Gastroesophageal sphincter (tissue), 4 donors: ENCODE data around the gene FLT3. TPM values are rescaled to one million over a fixed set of nuclear protein-coding genes. Genes with fewer than 3 reads are reported as not detected.

Experiments used
- ATAC-seq: fragments of 150-250 bp; one replicate; pipeline ENCODE4 v1.9.1; 2016; ENCODE audit warnings: mild to moderate bottlenecking, moderate library complexity
- H3K27ac ChIP-seq, 4 donors: fragments of 200-600 bp; sonication (generic) in 3 of 4; 1 replicate in 3 of 4; 2 replicates in 1 of 4; pipeline ENCODE4 v1.5.1; 2016 to 2019
- H3K27me3 ChIP-seq: fragments of 200-600 bp; sonication (generic); one replicate; pipeline ENCODE4 v1.5.1; 2019
- H3K36me3 ChIP-seq, 2 donors: fragments of 200-600 bp; sonication (generic); one replicate each; pipeline ENCODE4 v1.5.1; 2019; ENCODE audit warnings: control low read depth in 1 of 2
- H3K4me1 ChIP-seq, 3 donors: fragments of 200-600 bp; sonication (generic); 1 replicate in 2 of 3; 2 replicates in 1 of 3; pipeline ENCODE4 v1.5.1; 2016 to 2019; ENCODE audit warnings: control low read depth in 2 of 3
- H3K4me3 ChIP-seq, 2 donors: fragments of 200-600 bp; sonication (generic); one replicate each; pipeline ENCODE4 v1.5.1; 2019; ENCODE audit warnings: mild to moderate bottlenecking in 1 of 2, moderate library complexity in 1 of 2
- H3K9me3 ChIP-seq, 3 donors: fragments of 200-600 bp; sonication (generic); one replicate each; pipeline ENCODE4 v1.5.1; 2017 to 2019; ENCODE audit warnings: control low read depth in 2 of 3
- EP300 ChIP-seq: sonication (generic); formaldehyde crosslinking; IDR thresholded peaks from one replicate; pipeline ENCODE4 v1.6.1; 2017; ENCODE audit warnings: antibody characterized with exemption, mild to moderate bottlenecking
- POLR2A ChIP-seq, 2 donors: fragments of 450-650 bp; IDR thresholded peaks; one replicate each; pipeline ENCODE4 v1.6.1; 2017; ENCODE audit warnings: antibody characterized with exemption in 2 of 2, mild to moderate bottlenecking in 2 of 2, moderate library complexity in 1 of 2
- POLR2AphosphoS5 ChIP-seq: sonication (generic); formaldehyde crosslinking; IDR thresholded peaks from one replicate; pipeline ENCODE4 v1.6.1; 2017; ENCODE audit warnings: antibody characterized with exemption
- WGBS, 2 donors: methylation state at CpG; one replicate each; pipeline ENCODE4 v1.1.5; 2018; ENCODE audit warnings: low coverage in 1 of 2; 5-methylcytosine and 5-hydroxymethylcytosine counted together
- total RNA-seq, 4 donors: library from RNA; depleted of rRNA; stranded (reverse); fragments of >200 nt; gene quantifications; one replicate each; pipeline ENCODE4 v1.1.0, GENCODE V29; 2016
- TF ChIP-seq, protein P1 (sequence below), 4 experiments: fragments of 200-600 bp in 2 of 4; fragments of 450-650 bp in 2 of 4; sonication (generic) in 1 of 4; IDR thresholded peaks; one replicate each; pipeline ENCODE4 v1.5.1; 2017 to 2019; ENCODE audit warnings: antibody characterized with exemption in 4 of 4, mild to moderate bottlenecking in 2 of 4, moderate library complexity in 2 of 4

The FLT3 gene
- total RNA-seq, 4 donors from 2014 or later = 0.46 to 1.1 (median 0.62) TPM

DNA sequence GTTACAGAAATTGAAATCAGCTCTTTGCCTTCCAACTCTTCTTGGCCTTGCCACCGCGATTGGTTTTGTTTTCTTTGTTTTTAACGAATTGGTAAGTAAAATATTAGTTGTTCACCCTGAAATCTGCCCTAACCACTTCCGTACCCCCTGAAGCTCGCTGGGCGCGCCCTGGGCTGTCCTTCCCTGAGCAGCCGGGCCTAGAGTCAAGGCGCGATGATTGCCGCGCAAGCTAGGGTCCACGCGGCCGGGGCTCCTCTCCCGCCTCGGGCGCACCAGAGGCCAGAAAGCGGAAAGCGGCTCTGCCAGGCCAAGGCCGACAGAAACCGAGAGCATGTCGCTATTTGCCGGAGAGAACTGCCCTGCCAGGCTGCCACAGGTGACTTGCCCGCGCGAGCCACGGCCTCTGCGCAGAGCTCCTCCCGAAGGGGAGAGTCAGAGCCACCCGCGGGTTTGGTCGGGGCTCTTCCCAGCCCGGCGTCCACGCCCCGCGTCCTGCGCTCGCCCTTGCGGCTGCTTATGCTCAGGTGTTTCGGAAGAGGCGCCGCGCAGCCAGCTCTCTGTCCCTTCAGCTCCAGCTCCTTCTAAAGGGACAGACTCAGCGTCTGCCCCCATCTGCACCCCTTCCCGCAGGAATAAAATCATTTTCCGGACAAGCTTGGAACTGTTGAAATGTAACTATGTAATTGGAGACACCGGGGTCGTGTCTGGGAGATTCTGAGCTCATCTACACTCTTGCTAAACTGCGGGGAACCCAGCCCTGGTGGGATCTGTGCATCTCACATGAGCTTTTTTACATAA is 124.6 kb downstream of the FLT3 start:
- no peak overlapping the region for H3K4me3 ChIP-seq
- peaks cover 100% of the 10 kb centered on the region for H3K27me3 ChIP-seq
- 4% methylated on average over 4 of the region's 51 CpGs; no CpG with 5 or more reads in 1 of the 2 donors for WGBS, 2 donors
- no peak for ATAC-seq
- H3K9me3 ChIP-seq = no peaks in the 10 kb centered on the region
- no peaks in the 10 kb centered on the region for H3K36me3 ChIP-seq
- no peak overlapping the region for H3K27ac ChIP-seq
- peaks cover 0 to 42% (median 0%) of the 10 kb centered on the region in 3 donors for H3K4me1 ChIP-seq
- no peak for TF ChIP-seq POLR2AphosphoS5
- no peak for TF ChIP-seq EP300
- no peak for TF ChIP-seq POLR2A (IDR thresholded peaks at IDR 0.05)
- TF ChIP-seq, protein P1, sequence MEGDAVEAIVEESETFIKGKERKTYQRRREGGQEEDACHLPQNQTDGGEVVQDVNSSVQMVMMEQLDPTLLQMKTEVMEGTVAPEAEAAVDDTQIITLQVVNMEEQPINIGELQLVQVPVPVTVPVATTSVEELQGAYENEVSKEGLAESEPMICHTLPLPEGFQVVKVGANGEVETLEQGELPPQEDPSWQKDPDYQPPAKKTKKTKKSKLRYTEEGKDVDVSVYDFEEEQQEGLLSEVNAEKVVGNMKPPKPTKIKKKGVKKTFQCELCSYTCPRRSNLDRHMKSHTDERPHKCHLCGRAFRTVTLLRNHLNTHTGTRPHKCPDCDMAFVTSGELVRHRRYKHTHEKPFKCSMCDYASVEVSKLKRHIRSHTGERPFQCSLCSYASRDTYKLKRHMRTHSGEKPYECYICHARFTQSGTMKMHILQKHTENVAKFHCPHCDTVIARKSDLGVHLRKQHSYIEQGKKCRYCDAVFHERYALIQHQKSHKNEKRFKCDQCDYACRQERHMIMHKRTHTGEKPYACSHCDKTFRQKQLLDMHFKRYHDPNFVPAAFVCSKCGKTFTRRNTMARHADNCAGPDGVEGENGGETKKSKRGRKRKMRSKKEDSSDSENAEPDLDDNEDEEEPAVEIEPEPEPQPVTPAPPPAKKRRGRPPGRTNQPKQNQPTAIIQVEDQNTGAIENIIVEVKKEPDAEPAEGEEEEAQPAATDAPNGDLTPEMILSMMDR (IDR thresholded peaks at IDR 0.05) = no peak

DNA sequence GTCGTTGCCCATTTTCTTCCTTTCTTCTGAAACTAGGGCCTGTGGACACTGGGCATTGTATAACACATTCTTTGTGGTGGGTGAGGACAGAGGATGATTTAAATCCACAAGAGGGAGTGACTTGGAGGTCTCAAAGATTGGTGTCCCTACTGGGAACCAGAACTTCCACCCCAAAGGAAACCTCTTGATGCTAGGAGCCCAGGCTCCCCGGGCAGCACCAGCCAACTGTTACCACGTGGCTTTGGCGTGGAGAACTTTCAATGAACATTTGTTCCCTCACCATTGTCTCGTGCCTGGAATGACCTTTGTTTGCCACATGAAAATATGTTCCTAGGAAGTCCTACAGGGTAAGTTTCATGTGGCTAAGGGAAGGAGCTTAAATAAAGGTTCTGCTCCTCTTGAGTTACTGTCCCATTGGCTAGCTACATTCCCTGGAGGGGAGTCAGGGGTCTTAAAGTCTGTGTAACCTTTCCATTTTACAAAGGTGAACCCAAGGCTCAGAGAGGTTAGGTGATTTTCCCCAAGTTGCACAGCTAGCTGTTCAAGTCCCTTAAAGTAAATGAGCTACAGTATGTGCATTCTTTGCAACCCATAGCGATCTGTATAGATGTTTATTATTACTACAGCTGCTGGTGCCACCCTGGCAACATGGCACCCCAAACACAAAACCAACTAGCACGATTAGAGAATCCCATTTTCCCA is 126.3 kb downstream of the FLT3 start:
- TF ChIP-seq EP300 (no peak), POLR2A (IDR thresholded peaks at IDR 0.05) (no peak), POLR2AphosphoS5 (no peak)
- TF ChIP-seq, protein P1 (IDR thresholded peaks at IDR 0.05) = no peak
- Histone ChIP-seq H3K4me3 (no peak overlapping the region), H3K36me3 (no peaks in the 10 kb centered on the region), H3K27ac (no peak overlapping the region), H3K27me3 (peaks cover 100% of the 10 kb centered on the region), H3K4me1 (peaks cover 0 to 34% (median 0%) of the 10 kb centered on the region in 3 donors), H3K9me3 (no peaks in the 10 kb centered on the region)
- ATAC-seq = no peak
- WGBS, 2 donors = 11 to 15% methylated on average over 3 to 6 of the region's 7 CpGs

DNA sequence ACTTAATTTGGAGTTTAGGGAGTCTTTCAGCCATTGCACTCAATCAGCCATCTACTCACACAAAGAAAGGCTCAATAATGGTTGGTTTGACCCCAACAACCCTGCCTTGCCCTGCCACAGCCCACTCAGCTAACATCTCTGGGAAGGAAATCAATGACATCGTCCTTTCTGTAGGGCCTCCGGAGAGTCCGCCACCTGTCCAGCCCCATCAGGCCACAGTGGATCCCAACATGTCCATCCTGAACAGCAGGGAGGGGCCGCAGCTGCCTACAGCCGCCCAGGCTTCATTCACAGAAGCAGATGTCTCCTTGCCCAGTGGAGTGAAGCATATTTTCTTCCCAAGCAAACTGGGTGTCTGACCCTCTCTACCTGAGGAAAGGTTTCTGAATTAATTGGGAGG is 127.1 kb downstream of the FLT3 start:
- Histone ChIP-seq H3K4me1 (peaks cover 0 to 34% (median 2%) of the 10 kb centered on the region in 3 donors), H3K4me3 (no peak overlapping the region), H3K36me3 (no peaks in the 10 kb centered on the region), H3K27ac (no peak overlapping the region), H3K9me3 (no peaks in the 10 kb centered on the region), H3K27me3 (peaks cover 100% of the 10 kb centered on the region)
- WGBS, 2 donors = 20% methylated on average over 1 to 2 of the region's 5 CpGs
- TF ChIP-seq POLR2A (IDR thresholded peaks at IDR 0.05) (no peak), POLR2AphosphoS5 (no peak), EP300 (no peak)
- TF ChIP-seq, protein P1 (IDR thresholded peaks at IDR 0.05) = no peak
- no peak for ATAC-seq

DNA sequence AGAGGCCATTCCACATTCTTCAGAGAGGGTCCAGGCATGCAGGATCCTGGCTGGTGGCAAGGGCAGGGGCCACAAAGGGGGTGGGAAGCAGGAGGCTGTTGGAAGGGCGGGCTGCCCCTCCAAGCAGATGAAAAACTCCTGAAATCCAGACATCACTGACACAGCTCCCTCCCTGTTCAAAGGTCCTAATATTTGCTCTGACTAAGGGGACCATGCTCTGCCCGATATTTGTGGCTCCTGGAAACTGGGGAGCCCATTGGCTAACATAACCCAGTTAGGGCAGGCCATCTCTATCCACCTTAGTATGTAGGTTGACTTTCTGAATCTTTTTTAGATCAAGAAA is 127.9 kb downstream of the FLT3 start:
- H3K4me3 ChIP-seq = no peak overlapping the region
- H3K27ac ChIP-seq = no peak overlapping the region
- H3K9me3 ChIP-seq = no peaks in the 10 kb centered on the region
- no peaks in the 10 kb centered on the region for H3K36me3 ChIP-seq
- H3K4me1 ChIP-seq = peaks cover 0 to 34% (median 4%) of the 10 kb centered on the region in 3 donors
- peaks cover 100% of the 10 kb centered on the region for H3K27me3 ChIP-seq
- no peak for ATAC-seq
- WGBS, 2 donors = 55 to 80% methylated on average over 1 to 2 of the region's 2 CpGs
- TF ChIP-seq, protein P1 (IDR thresholded peaks at IDR 0.05) = no peak
- no peak for TF ChIP-seq POLR2A (IDR thresholded peaks at IDR 0.05)
- no peak for TF ChIP-seq EP300
- no peak for TF ChIP-seq POLR2AphosphoS5
